HCT116 (cell line): ENCODE results near the gene ROR2. TPM values are rescaled to one million over a fixed set of nuclear protein-coding genes. Genes with fewer than 3 reads are reported as not detected.

Source experiments
- ATAC-seq: fragments of 200-7000 bp; cut with Tn5 transposase; 2 replicates; pipeline ENCODE4 v1.9.1; 2020; ENCODE audit warnings: mild to moderate bottlenecking, moderate library complexity
- BruUV-seq: library from RNA; stranded (reverse); fragments of 400-500 nt; replicated peaks from 2 replicates; lab custom pipeline; 2021; lab: Mats Ljungman, UMichigan
- CTCF ChIA-PET: fragments of 300-600 bp; sonication (Branson Sonifier 250); formaldehyde crosslinking; loops from one replicate; lab custom pipeline; 2021; ENCODE audit warnings: antibody characterized with exemption; lab: Charles Lee
- POLR2A ChIA-PET: fragments of 300-600, 350-600 bp; sonication (Branson Sonifier 250); formaldehyde crosslinking; loops from one replicate; lab custom pipeline; 2021; ENCODE audit warnings: antibody characterized with exemption; lab: Charles Lee
- RAD21 ChIA-PET, 2 experiments: fragments of 300-600 bp; sonication (Branson Sonifier 250); formaldehyde crosslinking; loops; one replicate each; lab custom pipeline; 2023; ENCODE audit warnings: low total read pairs in 2 of 2; ENCODE audit not compliant: uncharacterized antibody in 2 of 2, unreplicated experiment in 2 of 2, low non-redundant PET in 1 of 2; lab: Charles Lee
- DNase-seq: peaks from one replicate; pipeline ENCODE4 v3.0.0-alpha.2; 2010; ENCODE audit warnings: low read depth, low spot score
- H2AFZ ChIP-seq: fragments of 200-600 bp; shearing (Covaris generic), sonication (generic); 2 replicates; pipeline ENCODE4 v1.6.1; 2017; ENCODE audit warnings: low read depth, mixed run types, mixed read lengths, antibody characterized with exemption, low read length; ENCODE audit not compliant: poor library complexity, severe bottlenecking
- H3K27ac ChIP-seq: 2 replicates; pipeline ENCODE4 v1.5.1; 2012; ENCODE audit warnings: low read depth, low read length
- H3K27me3 ChIP-seq: fragments of 200-600 bp; sonication (generic); 2 replicates; pipeline ENCODE4 v1.6.1; 2016; ENCODE audit warnings: mixed run types, low read length, mixed read lengths; ENCODE audit not compliant: insufficient read depth
- H3K36me3 ChIP-seq, 2 experiments: fragments of 200-500 bp in 1 of 2; fragments of 200-600 bp in 1 of 2; sonication (Bioruptor generic) in 1 of 2; sonication (generic) in 1 of 2; 2 replicates each; pipeline versions ENCODE4 v1.5.1 to v1.6.1; 2014 to 2016; ENCODE audit warnings: low read length in 2 of 2, inconsistent platforms in 1 of 2, mixed read lengths in 1 of 2, mixed run types in 1 of 2; ENCODE audit not compliant: insufficient read depth in 2 of 2, control insufficient read depth in 1 of 2
- H3K4me1 ChIP-seq, 2 experiments: fragments of 200-600 bp in 1 of 2; sonication (generic) in 1 of 2; 2 replicates each; pipeline versions ENCODE4 v1.5.1 to v1.6.1; 2012 to 2017; ENCODE audit warnings: low read length in 2 of 2, inconsistent platforms in 1 of 2, mild to moderate bottlenecking in 1 of 2, mixed read lengths in 1 of 2, mixed run types in 1 of 2, moderate library complexity in 1 of 2; ENCODE audit not compliant: insufficient read depth in 2 of 2, control insufficient read depth in 1 of 2
- H3K4me2 ChIP-seq: fragments of 200-600 bp; sonication (generic); 2 replicates; pipeline ENCODE4 v1.6.1; 2017; ENCODE audit warnings: mixed run types, low read length, mixed read lengths
- H3K4me3 ChIP-seq, 2 experiments: fragments of 200-600 bp in 1 of 2; sonication (generic) in 1 of 2; replicated peaks in 1 of 2; 2 replicates each; pipeline ENCODE4 v1.5.1; 2011 to 2016; ENCODE audit warnings: low read length in 2 of 2, control low read depth in 1 of 2, low read depth in 1 of 2, mild to moderate bottlenecking in 1 of 2, mixed read lengths in 1 of 2, mixed run types in 1 of 2
- H3K79me2 ChIP-seq: fragments of 200-600 bp; sonication (generic); 2 replicates; pipeline ENCODE4 v1.6.1; 2017; ENCODE audit warnings: mild to moderate bottlenecking, mixed run types, low read length, moderate library complexity, mixed read lengths; ENCODE audit not compliant: insufficient read depth
- H3K9ac ChIP-seq: fragments of 200-600 bp; sonication (generic); 2 replicates; pipeline ENCODE4 v1.6.1; 2016; ENCODE audit warnings: low read length, mixed read lengths
- H3K9me2 ChIP-seq: fragments of 200-600 bp; sonication (generic), shearing (Covaris generic); 2 replicates; pipeline ENCODE4 v1.6.1; 2017; ENCODE audit warnings: mixed run types, mild to moderate bottlenecking, moderate library complexity; ENCODE audit not compliant: insufficient read depth
- H3K9me3 ChIP-seq, 2 experiments: fragments of 200-500 bp in 1 of 2; fragments of 200-600 bp in 1 of 2; sonication (Bioruptor generic) in 1 of 2; sonication (generic) in 1 of 2; 2 replicates each; pipeline ENCODE4 v1.6.1; 2014 to 2017; ENCODE audit warnings: low read length in 2 of 2, mixed read lengths in 2 of 2, inconsistent platforms in 1 of 2, low read depth in 1 of 2, mild to moderate bottlenecking in 1 of 2, mixed run types in 1 of 2, moderate library complexity in 1 of 2; ENCODE audit not compliant: control insufficient read depth in 1 of 2, insufficient read depth in 1 of 2
- H4K20me1 ChIP-seq: fragments of 200-600 bp; sonication (generic), shearing (Covaris generic); 2 replicates; pipeline ENCODE4 v1.6.1; 2017; ENCODE audit warnings: mixed run types, mild to moderate bottlenecking, moderate library complexity; ENCODE audit not compliant: insufficient read depth
- CBX3 ChIP-seq: IDR thresholded peaks from 2 replicates; pipeline ENCODE4 v1.6.1; 2012; ENCODE audit warnings: low read depth
- CEBPB ChIP-seq: IDR thresholded peaks from 2 replicates; pipeline ENCODE4 v1.6.1; 2012; ENCODE audit warnings: low read depth
- EGR1 ChIP-seq: IDR thresholded peaks from 2 replicates; pipeline ENCODE4 v1.6.1; 2012; ENCODE audit warnings: low read depth
- EZH2 ChIP-seq: fragments of 200-600 bp; sonication (generic); IDR thresholded peaks from 2 replicates; pipeline ENCODE4 v1.6.1; 2017; ENCODE audit warnings: antibody characterized with exemption, mixed run types
- EZH2phosphoT487 ChIP-seq: fragments of 200-600 bp; IDR thresholded peaks from 2 replicates; pipeline ENCODE4 v1.6.1; 2018; ENCODE audit warnings: antibody characterized with exemption, borderline replicate concordance
- FOSL1 ChIP-seq: IDR thresholded peaks from 2 replicates; pipeline ENCODE4 v1.6.1; 2012; ENCODE audit warnings: low read depth
- JUND ChIP-seq: IDR thresholded peaks from 2 replicates; pipeline ENCODE4 v1.6.1; 2012
- POLR2A ChIP-seq: IDR thresholded peaks from 2 replicates; pipeline ENCODE4 v1.7.0; 2011; ENCODE audit warnings: borderline replicate concordance; ENCODE audit not compliant: insufficient read depth, insufficient read length; ENCODE audit errors: extremely low read depth
- RAD21 ChIP-seq: IDR thresholded peaks from 2 replicates; pipeline ENCODE4 v1.6.1; 2012; ENCODE audit warnings: low read depth, mild to moderate bottlenecking
- SIN3A ChIP-seq: IDR thresholded peaks from 2 replicates; pipeline ENCODE4 v1.6.1; 2012; ENCODE audit warnings: low read depth
- SRF ChIP-seq: IDR thresholded peaks from 2 replicates; pipeline ENCODE4 v1.6.1; 2012; ENCODE audit warnings: low read depth
- TCF7L2 ChIP-seq: IDR thresholded peaks from 2 replicates; pipeline ENCODE4 v1.7.0; 2011; ENCODE audit warnings: borderline replicate concordance, inconsistent platforms; ENCODE audit not compliant: insufficient read depth, insufficient read length; ENCODE audit errors: extremely low read depth
- YY1 ChIP-seq: IDR thresholded peaks from 2 replicates; pipeline ENCODE4 v1.6.1; 2011; ENCODE audit warnings: low read length, low read depth, moderate library complexity, mild to moderate bottlenecking; ENCODE audit not compliant: insufficient replicate concordance; ENCODE audit errors: extremely low read depth
- ZFX ChIP-seq: fragments of 450-650 bp; IDR thresholded peaks from 2 replicates; pipeline ENCODE4 v1.6.1; 2017
- ZNF274 ChIP-seq: fragments of 200-500 bp; sonication (Bioruptor generic); IDR thresholded peaks from 2 replicates; pipeline ENCODE4 v1.6.1; 2014; ENCODE audit warnings: mild to moderate bottlenecking, low read depth, low read length, inconsistent platforms
- intact Hi-C: fragments of 100-400 bp; cut with micrococcal nuclease; formaldehyde crosslinking; loops from 2 replicates; pipeline ENCODE4 v1.10.0; 2022
- total RNA-seq: library from RNA; stranded (reverse); gene quantifications from one replicate; pipeline ENCODE4 v1.2.1, GENCODE V29; 2021; ENCODE audit not compliant: unreplicated experiment
- TF ChIP-seq, protein P1 (sequence below): IDR thresholded peaks from 2 replicates; pipeline ENCODE4 v1.6.1; 2012
- TF ChIP-seq, protein P2 (sequence below): IDR thresholded peaks from 2 replicates; pipeline ENCODE4 v1.6.1; 2012
- TF ChIP-seq, protein P3 (sequence below), 3 experiments: fragments of 200-600 bp in 1 of 3; sonication (generic) in 1 of 3; IDR thresholded peaks in 2 of 3; conservative IDR thresholded peaks in 1 of 3; 2 replicates each; pipeline ENCODE4 v1.5.1; 2012 to 2017; ENCODE audit warnings: low read depth in 2 of 3, low read length in 2 of 3, antibody characterized with exemption in 1 of 3, borderline replicate concordance in 1 of 3, control low read depth in 1 of 3, mild to moderate bottlenecking in 1 of 3, mixed read lengths in 1 of 3, mixed run types in 1 of 3, moderate library complexity in 1 of 3; ENCODE audit not compliant: insufficient read depth in 1 of 3
- TF ChIP-seq, protein P4 (sequence below): IDR thresholded peaks from 2 replicates; pipeline ENCODE4 v1.6.1; 2012; ENCODE audit warnings: low read depth

ROR2 gene
- total RNA-seq, 1 experiment from 2014 or later: 15.7 TPM

DNA sequence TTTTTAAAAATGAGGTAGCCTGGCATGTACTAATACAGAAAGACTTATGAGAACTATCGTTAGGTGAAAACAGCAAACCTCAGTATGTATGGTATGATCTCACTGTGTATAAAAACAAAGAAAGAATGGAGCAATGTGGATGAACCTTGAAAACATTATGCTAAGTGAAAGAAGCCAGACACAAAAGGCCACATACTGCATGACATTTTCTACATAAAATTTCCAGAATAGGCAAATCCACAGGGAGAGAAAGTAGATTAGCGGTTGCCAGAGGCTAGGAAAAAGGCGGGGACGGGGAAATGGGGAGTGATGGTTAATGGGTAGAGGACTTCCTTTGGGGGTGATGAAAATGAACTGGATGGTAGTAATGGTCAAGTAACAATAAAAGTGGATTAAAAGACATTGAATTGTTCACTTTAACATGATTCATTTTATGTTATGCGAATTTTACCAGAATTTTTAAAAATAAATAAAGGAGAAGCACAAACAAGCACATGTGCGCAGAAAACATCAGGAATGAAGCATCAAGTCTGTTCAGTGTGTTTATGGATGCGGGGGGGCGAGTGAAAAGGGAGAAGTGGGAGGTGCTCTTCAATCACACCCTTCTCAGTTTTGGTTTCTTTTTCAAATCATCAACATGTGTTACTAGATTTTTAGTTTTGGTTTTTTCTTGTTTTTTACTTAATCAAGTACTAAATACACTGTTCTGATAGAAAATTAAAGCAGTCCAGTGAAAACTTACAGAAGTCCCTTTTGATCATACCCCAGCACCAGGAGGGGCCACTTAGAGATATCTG is 16.3 kb downstream of the ROR2 start:
- BruUV-seq: no TSS peak
- RAD21 ChIA-PET: no interaction called here
- H3K4me2 ChIP-seq: no peak overlapping the region
- no peaks in the 10 kb centered on the region for H3K27me3 ChIP-seq
- no peaks in the 10 kb centered on the region for H4K20me1 ChIP-seq
- H3K9me3 ChIP-seq: peaks cover 24 to 29% of the 10 kb centered on the region in 2 experiments; a peak in 3 of 4 replicates
- intact Hi-C loops: no loop called here
- H3K79me2 ChIP-seq: peaks cover 39% of the 10 kb centered on the region; the same call in 1 of the 2 replicates
- no peak for DNase-seq
- H3K4me3 ChIP-seq: no peak overlapping the region
- no peak overlapping the region for H3K27ac ChIP-seq
- CTCF ChIA-PET: interaction anchor here (1.5 kb wide), 1 partner anchor 21 kb away, joined by 5 read pairs; no protein-coding TSS in a partner anchor
- no peak overlapping the region for H2AFZ ChIP-seq
- H3K36me3 ChIP-seq: no peaks in the 10 kb centered on the region
- POLR2A ChIA-PET: no interaction called here
- no peaks in the 10 kb centered on the region for H3K9me2 ChIP-seq
- TF ChIP-seq FOSL1 (no peak), CEBPB (no peak), SIN3A (no peak), RAD21 (no peak), EZH2 (no peak), EZH2phosphoT487 (no peak), ZFX (no peak), SRF (no peak), ZNF274 (no peak), YY1 (no peak), POLR2A (no peak), EGR1 (no peak), TCF7L2 (no peak), CBX3 (no peak), JUND (no peak)
- TF ChIP-seq, protein P1, sequence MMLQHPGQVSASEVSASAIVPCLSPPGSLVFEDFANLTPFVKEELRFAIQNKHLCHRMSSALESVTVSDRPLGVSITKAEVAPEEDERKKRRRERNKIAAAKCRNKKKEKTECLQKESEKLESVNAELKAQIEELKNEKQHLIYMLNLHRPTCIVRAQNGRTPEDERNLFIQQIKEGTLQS: no peak
- TF ChIP-seq, protein P2, sequence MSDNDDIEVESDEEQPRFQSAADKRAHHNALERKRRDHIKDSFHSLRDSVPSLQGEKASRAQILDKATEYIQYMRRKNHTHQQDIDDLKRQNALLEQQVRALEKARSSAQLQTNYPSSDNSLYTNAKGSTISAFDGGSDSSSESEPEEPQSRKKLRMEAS: no peak
- TF ChIP-seq, protein P3, sequence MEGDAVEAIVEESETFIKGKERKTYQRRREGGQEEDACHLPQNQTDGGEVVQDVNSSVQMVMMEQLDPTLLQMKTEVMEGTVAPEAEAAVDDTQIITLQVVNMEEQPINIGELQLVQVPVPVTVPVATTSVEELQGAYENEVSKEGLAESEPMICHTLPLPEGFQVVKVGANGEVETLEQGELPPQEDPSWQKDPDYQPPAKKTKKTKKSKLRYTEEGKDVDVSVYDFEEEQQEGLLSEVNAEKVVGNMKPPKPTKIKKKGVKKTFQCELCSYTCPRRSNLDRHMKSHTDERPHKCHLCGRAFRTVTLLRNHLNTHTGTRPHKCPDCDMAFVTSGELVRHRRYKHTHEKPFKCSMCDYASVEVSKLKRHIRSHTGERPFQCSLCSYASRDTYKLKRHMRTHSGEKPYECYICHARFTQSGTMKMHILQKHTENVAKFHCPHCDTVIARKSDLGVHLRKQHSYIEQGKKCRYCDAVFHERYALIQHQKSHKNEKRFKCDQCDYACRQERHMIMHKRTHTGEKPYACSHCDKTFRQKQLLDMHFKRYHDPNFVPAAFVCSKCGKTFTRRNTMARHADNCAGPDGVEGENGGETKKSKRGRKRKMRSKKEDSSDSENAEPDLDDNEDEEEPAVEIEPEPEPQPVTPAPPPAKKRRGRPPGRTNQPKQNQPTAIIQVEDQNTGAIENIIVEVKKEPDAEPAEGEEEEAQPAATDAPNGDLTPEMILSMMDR (IDR thresholded peaks at IDR 0.05 in 2 of 3, conservative IDR thresholded peaks at IDR 0.05 in 1 of 3; ENCODE audit: borderline replicate concordance in 1 of 3, insufficient read depth in 1 of 3, low read depth in 2 of 3, low read length in 2 of 3): no peak
- TF ChIP-seq, protein P4, sequence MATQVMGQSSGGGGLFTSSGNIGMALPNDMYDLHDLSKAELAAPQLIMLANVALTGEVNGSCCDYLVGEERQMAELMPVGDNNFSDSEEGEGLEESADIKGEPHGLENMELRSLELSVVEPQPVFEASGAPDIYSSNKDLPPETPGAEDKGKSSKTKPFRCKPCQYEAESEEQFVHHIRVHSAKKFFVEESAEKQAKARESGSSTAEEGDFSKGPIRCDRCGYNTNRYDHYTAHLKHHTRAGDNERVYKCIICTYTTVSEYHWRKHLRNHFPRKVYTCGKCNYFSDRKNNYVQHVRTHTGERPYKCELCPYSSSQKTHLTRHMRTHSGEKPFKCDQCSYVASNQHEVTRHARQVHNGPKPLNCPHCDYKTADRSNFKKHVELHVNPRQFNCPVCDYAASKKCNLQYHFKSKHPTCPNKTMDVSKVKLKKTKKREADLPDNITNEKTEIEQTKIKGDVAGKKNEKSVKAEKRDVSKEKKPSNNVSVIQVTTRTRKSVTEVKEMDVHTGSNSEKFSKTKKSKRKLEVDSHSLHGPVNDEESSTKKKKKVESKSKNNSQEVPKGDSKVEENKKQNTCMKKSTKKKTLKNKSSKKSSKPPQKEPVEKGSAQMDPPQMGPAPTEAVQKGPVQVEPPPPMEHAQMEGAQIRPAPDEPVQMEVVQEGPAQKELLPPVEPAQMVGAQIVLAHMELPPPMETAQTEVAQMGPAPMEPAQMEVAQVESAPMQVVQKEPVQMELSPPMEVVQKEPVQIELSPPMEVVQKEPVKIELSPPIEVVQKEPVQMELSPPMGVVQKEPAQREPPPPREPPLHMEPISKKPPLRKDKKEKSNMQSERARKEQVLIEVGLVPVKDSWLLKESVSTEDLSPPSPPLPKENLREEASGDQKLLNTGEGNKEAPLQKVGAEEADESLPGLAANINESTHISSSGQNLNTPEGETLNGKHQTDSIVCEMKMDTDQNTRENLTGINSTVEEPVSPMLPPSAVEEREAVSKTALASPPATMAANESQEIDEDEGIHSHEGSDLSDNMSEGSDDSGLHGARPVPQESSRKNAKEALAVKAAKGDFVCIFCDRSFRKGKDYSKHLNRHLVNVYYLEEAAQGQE: no peak
- no peak overlapping the region for H3K9ac ChIP-seq
- H3K4me1 ChIP-seq: no peaks in the 10 kb centered on the region
- ATAC-seq: no peak
